CD4-positive, alpha-beta T cell treated with Interleukin-6 for 4 hours (primary cell): Measurements from ENCODE around the gene SLC16A14.
"Not testable (repeated sequence)": the region's sequence is repeated elsewhere in the genome, so short reads cannot be mapped to it uniquely, and the experiment has no call there.

Experiments used
- DNase-seq: peaks from one replicate; pipeline ENCODE4 v3.0.0-alpha.2; 2020; ENCODE audit warnings: mixed read lengths

SLC16A14 gene, protein sequence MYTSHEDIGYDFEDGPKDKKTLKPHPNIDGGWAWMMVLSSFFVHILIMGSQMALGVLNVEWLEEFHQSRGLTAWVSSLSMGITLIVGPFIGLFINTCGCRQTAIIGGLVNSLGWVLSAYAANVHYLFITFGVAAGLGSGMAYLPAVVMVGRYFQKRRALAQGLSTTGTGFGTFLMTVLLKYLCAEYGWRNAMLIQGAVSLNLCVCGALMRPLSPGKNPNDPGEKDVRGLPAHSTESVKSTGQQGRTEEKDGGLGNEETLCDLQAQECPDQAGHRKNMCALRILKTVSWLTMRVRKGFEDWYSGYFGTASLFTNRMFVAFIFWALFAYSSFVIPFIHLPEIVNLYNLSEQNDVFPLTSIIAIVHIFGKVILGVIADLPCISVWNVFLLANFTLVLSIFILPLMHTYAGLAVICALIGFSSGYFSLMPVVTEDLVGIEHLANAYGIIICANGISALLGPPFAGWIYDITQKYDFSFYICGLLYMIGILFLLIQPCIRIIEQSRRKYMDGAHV

DNA sequence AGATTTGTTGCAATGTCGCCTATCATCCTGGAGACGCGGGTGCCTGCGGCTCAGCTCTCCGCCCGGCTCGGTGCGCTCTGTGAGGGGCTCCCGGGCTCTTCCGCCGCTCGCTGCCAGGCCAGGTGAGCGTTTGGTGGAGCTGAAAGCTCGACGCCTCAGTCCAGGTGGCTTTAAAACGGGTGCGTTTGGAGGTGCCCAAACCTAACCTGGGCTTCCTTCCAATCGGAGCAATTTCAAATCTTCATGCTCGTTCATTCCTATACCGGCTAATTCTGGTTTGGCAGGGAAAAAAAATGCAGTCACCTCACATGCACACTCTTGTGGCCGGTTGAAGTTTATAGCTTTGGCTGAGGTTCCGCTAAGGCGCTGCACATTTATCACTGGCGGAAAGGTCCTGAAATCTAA is at the start of gene SLC16A14:
SLC16A14 (minus strand) TSS at position 274 of the 405 bp plus-strand sequence. CDS start 9,572 bp downstream, outside the sequence.
- peak; percentile 22 for DNase-seq

DNA sequence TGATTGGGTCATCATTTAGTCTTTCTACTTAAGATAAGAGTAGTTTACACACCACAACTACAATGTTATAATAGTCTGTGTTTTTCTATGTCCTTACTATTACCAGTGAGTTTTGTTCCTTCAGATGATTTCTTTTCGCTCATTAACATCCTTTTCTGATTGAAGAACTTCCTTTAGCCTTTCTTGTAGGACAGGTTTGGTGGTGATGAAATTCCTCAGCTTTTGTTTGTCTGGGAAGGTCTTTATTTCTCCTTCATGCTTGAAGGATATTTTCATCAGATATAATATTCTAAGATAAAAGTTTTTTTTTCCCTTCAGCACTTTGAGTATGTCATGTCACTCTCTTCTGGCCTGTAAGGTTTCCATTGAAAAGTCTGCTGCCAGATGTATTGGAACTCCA is 38.0 kb upstream of the SLC16A14 start:
- no peak for DNase-seq

DNA sequence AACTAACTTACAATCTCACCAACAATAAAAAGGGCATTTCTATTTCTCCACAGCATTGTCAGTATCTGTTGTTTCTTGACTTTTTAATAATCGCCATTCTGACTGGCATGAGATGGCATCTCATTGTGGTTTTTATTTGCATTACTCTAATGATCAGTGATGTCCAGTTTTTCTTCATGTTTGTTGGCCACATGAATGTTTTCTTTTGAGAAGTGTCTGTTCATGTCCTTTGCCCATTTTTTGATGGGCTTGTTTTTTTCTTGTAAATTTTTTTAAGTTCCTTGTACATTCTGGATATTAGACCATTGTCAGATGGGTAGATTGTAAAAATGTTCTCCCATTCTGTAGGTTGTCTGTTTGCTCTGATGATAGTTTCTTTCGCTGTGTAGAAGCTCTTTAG is 33.2 kb upstream of the SLC16A14 start:
- DNase-seq, result not testable (repeated sequence)

DNA sequence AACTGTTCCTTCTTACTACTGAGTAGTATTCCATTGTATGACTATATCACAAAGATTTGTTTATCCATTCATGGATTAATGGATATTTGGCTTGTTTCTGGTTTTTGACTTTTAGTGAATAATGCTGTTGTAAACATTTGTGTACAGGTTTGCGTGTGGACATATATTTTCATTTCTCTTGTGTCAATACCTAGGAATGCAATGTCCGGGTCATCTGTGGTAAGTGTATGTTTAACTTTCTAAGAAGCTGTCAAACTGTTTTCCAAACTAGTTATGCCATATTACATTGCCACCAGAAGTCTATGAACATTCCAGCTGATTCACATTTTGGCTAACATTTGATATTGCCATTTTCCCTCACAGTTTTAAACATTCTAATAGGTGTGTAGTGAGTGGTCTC is 29.1 kb upstream of the SLC16A14 start:
- DNase-seq, result no peak

DNA sequence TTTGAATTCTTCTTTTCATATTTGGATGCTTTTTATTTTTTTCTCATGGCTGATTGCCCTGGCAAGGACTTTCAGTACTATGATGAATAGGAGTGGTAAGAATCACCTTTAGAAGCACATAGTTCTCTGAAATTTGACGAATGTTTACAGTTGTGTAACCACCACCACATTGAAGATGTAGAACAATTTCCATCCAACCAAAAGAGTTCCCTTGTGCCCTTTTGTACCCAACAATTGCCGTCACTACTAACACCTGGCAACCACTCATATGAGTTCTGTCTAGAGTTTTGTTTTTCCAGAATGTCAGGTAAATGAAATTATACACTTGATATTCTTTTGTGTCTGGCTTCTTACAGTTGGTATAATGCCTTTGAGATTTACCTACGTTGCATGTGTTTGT is 28.7 kb upstream of the SLC16A14 start:
- no peak for DNase-seq

DNA sequence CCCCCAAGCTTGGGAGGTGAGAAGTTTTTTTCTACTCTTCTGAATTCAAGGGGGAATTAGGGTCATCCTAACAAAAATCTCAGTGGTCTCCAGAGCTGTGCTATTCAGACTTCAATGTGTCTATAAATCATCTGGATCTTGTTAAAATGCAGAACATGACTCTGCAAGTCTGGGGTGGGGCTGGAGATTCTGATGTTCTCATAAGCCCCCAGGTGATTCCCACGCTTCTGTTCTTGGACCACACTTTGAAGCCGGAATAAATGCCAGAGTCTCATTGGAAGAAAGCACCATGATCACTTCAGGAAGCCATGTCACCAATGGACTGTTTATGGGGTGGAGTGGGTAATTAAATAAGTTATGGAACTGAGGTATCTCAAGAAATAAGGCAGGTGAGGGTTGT is 22.2 kb upstream of the SLC16A14 start:
- DNase-seq, result no peak

DNA sequence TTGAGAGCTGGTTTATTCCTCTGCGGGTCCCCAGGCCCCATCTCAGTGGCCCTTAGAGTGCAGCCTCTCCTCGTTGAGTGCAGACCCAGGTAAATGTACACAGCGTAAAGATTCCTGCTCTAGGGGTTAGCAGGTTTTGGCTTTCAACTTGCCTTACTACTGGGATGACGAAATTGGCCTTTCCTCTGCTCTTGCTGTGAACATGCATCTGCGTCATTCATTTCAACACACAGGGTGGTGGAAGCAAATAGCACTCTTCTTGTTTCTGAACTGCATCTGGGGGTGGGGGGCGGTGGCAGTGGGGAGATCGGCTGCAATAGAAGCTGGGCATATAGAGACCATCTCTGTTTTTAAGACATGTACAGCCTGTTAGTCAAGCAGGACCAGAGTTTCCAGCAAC is 16.5 kb upstream of the SLC16A14 start:
- no peak for DNase-seq

DNA sequence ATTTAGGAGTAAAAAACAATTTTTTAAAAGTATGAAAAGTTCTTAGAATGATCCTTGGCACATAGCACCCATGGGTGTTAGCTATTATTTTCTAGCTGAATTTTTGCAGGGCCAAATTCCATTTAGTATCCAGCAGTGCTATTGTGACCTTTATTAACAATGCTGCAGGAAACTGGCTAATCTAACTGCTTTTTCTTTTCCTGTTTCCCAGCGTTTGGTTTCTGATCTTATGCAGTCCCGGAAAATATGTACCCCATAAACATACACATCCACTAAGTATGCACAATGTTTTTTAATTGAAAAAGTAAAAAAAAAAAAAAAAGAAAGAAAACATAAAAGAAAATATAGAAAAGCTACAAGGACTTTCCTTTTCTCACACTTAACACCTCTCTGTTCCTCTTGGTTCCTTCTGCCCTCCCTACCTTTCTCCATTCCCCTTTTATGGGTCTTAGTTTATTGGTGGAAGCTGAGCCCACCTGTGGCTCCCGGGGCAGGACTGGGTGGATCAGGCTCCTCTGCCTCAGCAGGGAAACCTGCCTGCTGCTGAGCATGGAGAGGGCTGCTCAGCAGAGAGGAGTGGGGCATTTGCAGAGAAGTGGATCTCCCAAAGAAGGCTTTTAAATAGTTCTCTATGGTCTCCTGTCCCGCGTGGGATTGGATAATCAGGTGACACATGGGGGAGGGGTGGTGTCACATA is 9.3 kb upstream of the SLC16A14 start:
- DNase-seq, result no peak

DNA sequence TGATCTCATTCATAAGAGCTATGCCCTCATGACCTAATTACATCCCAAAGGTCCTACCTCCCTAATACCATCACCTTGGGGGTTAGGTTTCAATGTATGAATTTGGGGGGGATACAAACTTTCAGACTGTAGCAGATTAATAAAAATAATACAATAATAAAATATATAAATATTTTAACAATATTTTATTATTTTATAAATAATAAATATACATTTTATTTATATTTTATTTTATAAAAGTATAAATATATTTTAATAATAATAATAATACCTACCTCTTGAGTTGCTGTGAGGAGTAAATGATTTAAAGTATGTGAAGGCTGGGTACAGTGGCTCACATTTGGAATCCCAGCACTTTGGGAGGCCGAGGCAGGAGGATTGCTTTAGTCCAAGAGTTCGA is 8.1 kb upstream of the SLC16A14 start:
- DNase-seq, result no peak

DNA sequence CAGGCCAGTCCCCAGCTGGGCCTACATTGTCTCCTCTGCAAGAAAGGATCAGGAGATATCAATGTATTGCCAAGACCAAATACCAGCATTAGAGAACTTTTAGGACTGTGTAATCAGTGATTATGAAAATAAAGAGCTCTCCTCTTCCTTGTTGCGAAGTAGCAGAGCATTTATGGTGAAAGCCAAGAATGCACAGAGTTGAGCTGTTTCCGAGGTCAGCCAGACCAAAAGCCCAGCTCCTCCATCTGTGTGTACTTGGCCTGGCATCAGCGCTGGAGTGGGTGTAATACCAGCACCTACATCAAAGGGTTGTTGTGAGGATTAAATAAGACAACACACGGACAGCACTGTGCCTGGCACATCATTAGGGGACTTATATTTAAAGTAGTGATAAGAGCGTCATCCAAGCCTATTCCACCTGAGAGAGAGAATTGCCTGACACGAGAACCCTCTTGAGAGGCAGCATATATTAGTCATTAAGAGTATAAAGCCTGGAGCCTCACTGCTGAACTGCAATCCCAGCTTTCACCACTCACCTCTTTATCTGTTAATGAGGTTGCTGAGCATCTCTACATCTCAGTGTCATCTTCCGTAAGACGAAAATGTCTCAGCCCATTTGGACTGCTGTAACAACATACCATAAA is 7.4 kb upstream of the SLC16A14 start:
- DNase-seq, result no peak

DNA sequence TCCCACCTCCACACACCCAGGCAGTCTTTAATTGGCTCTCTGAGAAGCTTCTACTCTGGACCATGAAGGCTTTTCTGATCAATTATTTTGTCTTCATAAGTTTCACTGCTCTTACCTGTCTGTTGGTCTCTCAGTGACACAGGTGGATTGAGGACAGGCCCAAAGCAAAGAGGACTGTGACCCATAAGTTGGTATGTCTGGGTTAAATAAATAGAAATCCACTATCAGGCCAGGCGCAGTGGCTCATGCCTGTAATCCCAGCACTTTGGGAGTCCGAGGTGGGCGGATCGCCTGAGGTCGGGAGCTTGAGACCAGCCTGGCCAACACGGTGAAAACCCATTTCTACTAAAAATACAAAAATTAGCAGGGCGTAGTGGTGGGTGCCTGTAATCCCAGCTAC is 2.7 kb upstream of the SLC16A14 start:
- DNase-seq, result no peak

DNA sequence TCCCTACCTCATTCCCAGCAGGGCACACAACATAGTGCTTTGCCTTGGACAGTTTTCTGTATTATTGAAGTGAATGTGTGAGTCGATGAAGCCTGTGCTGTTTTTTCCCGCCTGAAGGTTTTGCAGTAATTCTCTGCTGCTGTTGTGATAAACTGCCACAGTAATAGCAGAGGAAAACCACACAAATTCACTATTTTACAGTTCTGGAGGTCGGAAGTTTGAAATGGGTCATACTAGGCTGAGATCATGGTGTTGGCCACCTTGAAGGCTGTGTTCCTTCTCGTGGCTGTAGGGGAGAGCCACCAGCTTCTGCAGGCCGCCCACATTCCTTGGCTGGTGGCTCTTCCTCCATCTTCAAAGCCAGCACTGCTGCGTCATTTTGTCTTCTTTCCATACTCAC is 678 bp upstream of the SLC16A14 start:
- DNase-seq, result no peak

DNA sequence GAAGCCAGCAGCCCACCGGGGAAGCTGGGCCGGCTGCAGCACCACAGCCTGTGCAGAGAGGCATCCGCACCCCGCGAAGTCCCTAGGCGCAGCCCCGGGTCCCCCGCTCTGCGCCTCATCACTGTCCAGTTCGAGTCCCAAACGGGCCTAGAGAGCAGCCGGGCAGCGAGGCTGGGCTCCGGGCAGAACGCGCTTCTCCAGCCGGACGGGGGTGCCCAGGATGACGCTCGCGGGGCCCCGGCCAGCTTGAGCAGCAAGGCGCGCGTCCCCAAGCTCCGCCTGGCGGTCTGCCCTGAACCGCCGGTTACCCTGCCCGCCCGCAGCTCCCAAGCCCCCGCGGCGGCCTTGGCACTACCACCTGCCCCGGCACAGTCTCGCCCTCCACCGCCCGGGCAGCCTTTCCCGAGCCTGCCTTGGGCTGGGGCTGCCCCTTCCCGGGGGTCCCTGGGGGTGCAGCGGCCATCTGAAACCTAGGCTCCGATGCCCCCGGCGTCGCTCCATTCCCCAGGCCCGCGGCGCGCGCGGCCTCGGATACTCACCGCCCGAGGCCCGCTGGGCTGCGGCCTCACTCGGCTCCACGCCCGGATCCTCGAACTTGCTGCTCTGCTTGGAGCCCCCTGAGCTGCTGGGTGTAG is 591 bp downstream of the SLC16A14 start:
- peak; percentile 53 for DNase-seq

DNA sequence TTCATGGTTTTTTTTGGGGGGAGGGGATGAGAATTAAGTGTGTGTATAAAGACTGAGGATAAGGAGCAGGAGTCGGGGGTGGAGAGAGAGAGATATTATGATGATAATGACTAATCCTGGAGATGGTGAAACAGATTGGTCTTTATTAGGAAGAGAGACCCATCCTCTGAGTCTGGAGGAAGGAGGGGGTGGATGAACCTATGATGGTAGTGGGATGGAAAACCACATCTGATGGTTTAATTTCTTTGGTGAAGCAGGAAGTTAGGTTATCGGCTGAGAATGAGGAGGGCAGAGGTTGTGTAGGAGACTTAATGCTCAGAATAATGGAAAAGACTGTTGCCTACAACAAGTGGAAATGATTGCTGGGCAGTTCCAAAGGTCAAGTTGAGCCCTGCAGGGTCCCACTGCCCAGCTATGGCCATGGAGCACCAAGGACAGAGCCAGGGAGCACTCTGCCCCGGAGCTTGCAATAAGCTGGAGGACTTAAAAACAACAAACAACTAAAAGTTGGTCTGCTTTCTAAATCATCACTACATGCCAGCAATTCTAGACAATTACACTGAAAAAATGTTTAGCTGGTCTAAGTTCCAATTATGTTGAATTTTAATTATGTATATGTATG is 7.9 kb downstream of the SLC16A14 start:
- DNase-seq, result no peak

DNA sequence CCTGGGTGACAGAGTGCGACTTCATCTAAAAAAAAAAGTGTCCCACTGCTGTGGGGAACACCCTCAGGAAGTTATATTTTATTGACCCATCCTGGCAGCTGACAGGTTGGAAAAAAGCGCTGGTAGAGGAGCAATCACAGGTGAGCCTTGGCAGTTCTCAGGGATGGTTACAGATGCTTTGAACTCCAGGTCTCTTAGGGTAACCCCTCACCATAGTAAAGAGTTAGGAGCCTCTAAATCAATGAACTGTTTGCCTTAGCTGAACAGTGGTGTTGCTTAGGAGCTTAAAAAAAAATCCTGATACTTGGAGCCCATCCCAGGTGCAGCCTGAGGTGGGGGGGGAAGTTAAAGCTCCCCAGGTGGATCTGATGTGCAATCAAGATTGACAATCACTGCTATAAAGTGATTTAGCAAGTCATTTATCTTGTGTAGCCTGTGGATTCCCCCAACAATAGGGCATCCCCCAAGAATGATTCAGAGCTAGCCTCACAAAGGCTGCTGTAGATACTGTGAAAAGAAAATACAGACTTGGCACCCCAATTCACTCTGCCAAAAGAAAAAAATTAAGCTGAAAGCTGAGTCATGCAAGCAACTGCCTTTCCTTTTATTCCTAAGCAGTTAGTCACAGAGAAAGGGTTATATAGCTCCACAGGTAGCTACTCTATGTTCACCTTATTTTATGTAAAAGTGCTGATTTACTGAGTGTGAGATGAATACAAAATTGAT is 14.8 kb downstream of the SLC16A14 start:
- DNase-seq, result no peak

DNA sequence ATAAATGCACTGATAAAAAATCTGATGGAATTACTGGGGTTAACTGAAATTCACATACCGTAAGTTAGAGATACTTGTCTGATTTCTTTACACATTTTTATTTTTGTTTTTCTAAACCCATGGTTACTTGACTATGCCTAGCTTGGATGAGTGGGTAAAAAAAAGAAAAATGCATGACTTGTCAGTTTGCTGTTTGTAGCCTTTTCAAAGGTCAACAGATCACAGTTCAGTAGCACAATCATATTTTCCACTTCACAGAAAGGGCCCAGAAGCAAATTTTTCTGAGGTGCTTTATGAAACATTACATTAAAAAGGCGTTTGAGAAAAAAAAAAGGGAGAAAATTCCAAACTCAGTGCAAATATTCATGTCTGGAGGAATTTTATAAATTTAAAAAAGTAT is 16.4 kb downstream of the SLC16A14 start:
- DNase-seq, result no peak

DNA sequence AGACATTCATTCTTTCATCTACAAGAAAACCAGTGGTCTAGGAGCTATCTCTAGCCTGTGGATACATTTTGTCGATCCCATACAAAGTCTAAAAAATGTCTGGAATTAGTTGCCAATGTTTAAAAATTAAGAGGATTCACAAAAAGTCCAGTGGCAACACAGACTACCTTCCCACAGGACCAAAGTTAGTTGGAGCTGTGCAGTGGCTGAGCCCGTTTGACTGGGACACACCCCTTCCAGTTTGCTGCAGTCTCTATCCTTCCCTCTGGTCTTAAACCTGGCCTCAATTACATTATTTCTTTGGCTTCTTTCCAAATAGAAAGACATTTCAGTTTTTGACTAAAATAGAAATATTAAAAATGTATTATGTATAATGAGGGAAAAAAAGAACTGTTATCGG is 18.6 kb downstream of the SLC16A14 start:
- no peak for DNase-seq

DNA sequence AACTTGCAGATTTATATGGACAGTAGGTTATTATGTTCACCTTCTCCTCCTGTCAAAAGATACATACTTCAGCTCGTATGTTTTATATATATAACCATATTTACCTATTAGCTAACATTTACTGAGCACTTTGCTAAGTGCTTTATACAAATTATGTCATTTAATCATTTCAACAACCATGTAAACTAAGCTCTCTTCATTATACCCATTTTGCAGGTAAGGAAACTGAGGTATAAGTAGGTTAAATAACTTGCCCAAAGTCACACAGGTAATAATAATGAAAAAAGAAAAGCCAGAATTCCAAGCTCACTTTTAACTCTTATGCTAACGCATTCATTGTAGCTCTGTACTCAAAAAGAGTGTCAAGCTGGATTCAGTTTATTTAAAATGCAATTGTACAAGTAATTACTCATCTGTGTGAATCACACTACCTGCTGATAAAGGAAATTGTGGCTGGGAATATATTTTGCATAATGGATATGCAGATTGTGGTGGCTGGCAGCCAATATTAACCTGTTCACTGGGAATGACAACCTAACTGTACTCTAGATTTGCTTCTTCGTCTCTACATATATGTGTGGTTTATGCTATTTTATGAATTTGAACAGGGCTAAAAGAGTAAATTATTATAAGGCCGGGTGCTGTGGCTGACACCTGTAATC is 20.6 kb downstream of the SLC16A14 start:
- no peak for DNase-seq

DNA sequence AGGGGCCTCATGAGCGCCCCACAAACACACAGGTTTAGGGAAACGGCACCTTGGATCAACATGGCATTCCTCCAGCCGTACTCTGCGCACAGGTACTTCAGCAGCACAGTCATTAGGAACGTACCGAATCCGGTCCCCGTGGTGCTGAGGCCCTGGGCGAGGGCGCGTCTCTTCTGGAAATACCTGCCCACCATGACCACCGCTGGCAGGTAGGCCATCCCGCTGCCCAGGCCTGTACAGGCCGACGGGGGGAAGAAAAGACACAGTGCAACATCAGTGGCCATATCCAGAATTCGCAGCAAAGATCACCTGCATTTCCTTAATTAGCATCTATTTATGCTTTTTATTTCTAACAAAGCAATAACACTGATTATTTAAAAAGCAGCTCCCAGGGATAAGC is 22.2 kb downstream of the SLC16A14 start:
- no peak for DNase-seq

DNA sequence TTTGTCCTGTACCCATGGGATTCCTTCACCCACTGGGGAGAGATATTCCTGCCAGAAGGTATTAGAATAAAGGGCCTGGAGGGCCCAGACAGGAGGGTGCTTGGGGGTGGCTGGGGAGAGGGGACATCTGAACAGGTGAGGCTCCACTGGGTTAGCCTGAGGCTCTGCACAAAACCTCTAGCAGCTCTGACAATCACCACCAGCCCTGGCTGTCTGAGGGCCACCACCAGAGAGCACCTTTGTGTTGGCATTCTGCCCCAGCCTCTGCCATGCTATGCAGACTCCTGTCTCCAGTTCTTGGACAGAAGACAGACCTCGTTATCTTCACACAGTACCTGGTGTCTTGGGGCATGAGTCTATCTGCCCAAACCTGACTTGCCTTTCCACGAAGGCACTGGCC is 25.3 kb downstream of the SLC16A14 start:
- no peak for DNase-seq

DNA sequence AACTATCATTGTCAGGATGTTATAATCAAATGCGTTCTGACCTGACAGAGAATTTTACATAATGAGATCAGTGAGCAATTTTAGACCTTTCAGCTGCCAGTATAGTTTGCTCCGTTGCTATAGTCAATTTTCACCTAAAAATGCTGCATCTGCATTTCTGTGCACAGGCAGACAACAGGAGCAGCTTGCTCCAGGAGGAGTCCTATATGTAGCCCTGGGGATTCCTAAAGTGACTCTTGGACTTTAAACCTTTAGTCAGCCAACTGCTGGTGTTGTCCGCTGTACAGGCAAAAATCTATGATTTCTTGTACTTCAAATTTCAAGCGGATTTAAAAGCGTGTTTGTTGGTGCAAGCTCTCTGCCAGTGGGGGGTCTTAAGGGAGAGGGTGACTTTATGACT is 25.7 kb downstream of the SLC16A14 start:
- no peak for DNase-seq

DNA sequence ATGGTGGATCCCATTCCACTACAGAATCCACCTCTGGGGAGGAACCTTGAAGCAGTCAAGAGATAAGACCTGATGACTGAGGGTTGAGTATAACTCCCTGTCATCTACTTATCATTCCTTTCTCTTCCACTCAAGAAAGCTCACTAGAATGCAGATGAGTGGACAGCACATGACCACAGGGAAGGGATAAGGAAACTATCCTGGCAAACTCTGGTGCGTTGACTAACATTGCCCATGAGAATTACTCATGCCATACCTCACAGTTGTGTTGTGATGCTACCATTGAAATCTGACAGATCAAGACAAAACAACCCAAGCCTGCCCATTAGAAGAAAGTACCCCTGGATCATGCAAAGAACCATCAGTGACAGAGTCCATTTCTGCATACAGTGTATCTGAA is 26.5 kb downstream of the SLC16A14 start:
- DNase-seq, result no peak
